DOHH2 (cell line): ENCODE measurements around the gene ZNF304.

Source experiments
- H3F3A ChIP-seq: fragments of 200-600 bp; sonication (generic), shearing (Covaris generic); 2 replicates; pipeline ENCODE4 v1.6.0; 2016; ENCODE audit warnings: antibody characterized with exemption, mild to moderate bottlenecking; ENCODE audit not compliant: control insufficient read depth, insufficient read depth
- H3K27ac ChIP-seq: fragments of 200-600 bp; sonication (generic); 2 replicates; pipeline ENCODE4 v1.5.1; 2014; ENCODE audit warnings: low read depth, mild to moderate bottlenecking, low read length, moderate library complexity
- H3K27me3 ChIP-seq: fragments of 200-600 bp; sonication (generic); 2 replicates; pipeline ENCODE4 v1.6.1; 2014; ENCODE audit warnings: mild to moderate bottlenecking, low read length, mixed read lengths; ENCODE audit not compliant: control insufficient read depth
- H3K36me3 ChIP-seq: fragments of 200-600 bp; sonication (generic); 2 replicates; pipeline ENCODE4 v1.6.1; 2014; ENCODE audit warnings: mild to moderate bottlenecking, low read length, moderate library complexity, mixed read lengths; ENCODE audit not compliant: control insufficient read depth
- H3K4me1 ChIP-seq: fragments of 200-600 bp; sonication (generic); 2 replicates; pipeline ENCODE4 v1.6.1; 2014; ENCODE audit warnings: mild to moderate bottlenecking, low read length, mixed read lengths; ENCODE audit not compliant: control insufficient read depth
- H3K4me2 ChIP-seq: fragments of 200-600 bp; sonication (generic); 2 replicates; pipeline ENCODE4 v1.6.0; 2014; ENCODE audit warnings: mild to moderate bottlenecking, low read length, moderate library complexity
- H3K4me3 ChIP-seq: fragments of 200-600 bp; sonication (generic); 2 replicates; pipeline ENCODE4 v1.5.1; 2014; ENCODE audit warnings: mild to moderate bottlenecking, low read length, mixed read lengths
- H3K79me2 ChIP-seq: fragments of 200-600 bp; sonication (generic); 2 replicates; pipeline ENCODE4 v1.6.1; 2014; ENCODE audit warnings: mild to moderate bottlenecking, low read length, mixed read lengths; ENCODE audit not compliant: control insufficient read depth
- H3K9me2 ChIP-seq: fragments of 200-600 bp; sonication (generic); replicated peaks from 2 replicates; pipeline ENCODE4 v1.6.1; 2014; ENCODE audit warnings: mild to moderate bottlenecking, low read length, mixed read lengths; ENCODE audit not compliant: control insufficient read depth
- H3K9me3 ChIP-seq: fragments of 200-600 bp; sonication (generic); 2 replicates; pipeline ENCODE4 v1.6.1; 2014; ENCODE audit warnings: antibody characterized with exemption, low read length, mixed read lengths; ENCODE audit not compliant: control insufficient read depth, insufficient read depth
- H4K20me1 ChIP-seq: fragments of 200-600 bp; sonication (generic); 2 replicates; pipeline ENCODE4 v1.6.0; 2014; ENCODE audit warnings: low read depth, mild to moderate bottlenecking, antibody characterized with exemption, low read length, moderate library complexity; ENCODE audit not compliant: control insufficient read depth, insufficient read depth
- EZH2phosphoT487 ChIP-seq: fragments of 200-600 bp; sonication (generic); IDR thresholded peaks from 2 replicates; pipeline ENCODE4 v1.6.1; 2017; ENCODE audit warnings: borderline replicate concordance, mild to moderate bottlenecking, antibody characterized with exemption, low read length, moderate library complexity, mixed read lengths
- TF ChIP-seq, protein P1 (sequence below): fragments of 200-600 bp; sonication (generic); IDR thresholded peaks from one replicate; pipeline ENCODE4 v1.5.1; 2014; ENCODE audit warnings: antibody characterized with exemption, mild to moderate bottlenecking, low read depth, low read length; ENCODE audit not compliant: poor library complexity, severe bottlenecking

Gene ZNF304

DNA sequence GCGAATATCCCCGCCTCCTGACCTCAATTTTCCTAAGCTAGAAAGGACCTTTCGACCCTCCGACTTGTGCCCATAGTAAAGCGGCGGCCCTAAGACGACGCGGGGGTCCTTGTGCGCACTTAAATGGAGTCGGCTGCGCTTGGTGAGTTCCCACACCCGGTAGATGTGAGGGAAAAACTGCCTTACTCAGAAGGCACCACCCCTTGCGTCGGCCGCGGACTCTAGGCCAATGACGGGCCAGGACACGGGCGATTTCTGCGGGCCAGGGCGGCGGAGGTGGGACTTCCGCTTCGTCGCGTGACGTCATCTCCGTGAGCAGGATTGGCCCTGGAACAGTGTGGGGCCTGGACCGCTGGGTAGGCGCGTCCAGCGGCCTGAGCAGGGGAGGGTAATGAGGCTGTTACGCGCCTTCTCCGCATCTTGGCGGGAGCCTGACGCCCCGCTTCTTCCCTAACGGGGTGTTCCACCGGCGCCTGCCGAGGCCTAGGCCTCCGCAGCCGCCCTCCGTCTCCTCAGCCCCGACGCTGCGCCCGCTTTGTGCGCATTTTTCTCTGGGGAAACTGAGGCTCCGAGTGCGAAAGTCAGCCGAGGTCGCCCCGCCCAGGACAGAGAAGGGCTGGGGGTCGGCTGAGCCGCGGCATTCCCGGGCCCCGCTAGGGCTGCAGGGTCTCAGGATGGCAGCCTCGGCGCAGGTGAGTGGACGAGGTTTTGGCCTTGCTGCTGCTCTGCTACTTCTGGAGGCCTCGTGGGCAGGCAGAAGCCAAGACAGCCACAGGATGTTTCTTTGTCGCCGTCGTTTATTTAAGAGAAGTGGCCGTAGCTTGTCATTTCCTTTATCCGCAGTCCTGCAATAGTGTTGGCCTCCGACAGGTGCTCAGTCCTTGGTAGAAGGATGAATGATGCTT lies 30.6 kb upstream of the ZNF304 start, which contains the start of gene ZNF543:
ZNF543 (plus strand) TSS at position 293 of the 905 bp plus-strand sequence; CDS start at position 675, 382 bp downstream.
- H4K20me1 ChIP-seq: no peaks in the 10 kb centered on the region
- no peak within 1 kb of the TSS for H3K27ac ChIP-seq
- TF ChIP-seq, protein P1, sequence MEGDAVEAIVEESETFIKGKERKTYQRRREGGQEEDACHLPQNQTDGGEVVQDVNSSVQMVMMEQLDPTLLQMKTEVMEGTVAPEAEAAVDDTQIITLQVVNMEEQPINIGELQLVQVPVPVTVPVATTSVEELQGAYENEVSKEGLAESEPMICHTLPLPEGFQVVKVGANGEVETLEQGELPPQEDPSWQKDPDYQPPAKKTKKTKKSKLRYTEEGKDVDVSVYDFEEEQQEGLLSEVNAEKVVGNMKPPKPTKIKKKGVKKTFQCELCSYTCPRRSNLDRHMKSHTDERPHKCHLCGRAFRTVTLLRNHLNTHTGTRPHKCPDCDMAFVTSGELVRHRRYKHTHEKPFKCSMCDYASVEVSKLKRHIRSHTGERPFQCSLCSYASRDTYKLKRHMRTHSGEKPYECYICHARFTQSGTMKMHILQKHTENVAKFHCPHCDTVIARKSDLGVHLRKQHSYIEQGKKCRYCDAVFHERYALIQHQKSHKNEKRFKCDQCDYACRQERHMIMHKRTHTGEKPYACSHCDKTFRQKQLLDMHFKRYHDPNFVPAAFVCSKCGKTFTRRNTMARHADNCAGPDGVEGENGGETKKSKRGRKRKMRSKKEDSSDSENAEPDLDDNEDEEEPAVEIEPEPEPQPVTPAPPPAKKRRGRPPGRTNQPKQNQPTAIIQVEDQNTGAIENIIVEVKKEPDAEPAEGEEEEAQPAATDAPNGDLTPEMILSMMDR: no peak
- no peak for TF ChIP-seq EZH2phosphoT487
- no peaks in the 10 kb centered on the region for H3K36me3 ChIP-seq
- H3F3A ChIP-seq: no peaks in the 10 kb centered on the region
- H3K79me2 ChIP-seq: no peaks in the 10 kb centered on the region
- H3K9me2 ChIP-seq: no peaks in the 10 kb centered on the region
- peaks cover 14% of the 10 kb centered on the region for H3K4me1 ChIP-seq
- H3K27me3 ChIP-seq: no peaks in the 10 kb centered on the region
- H3K9me3 ChIP-seq: peaks cover 39% of the 10 kb centered on the region
- peak within 1 kb of the TSS; percentile 62 for H3K4me2 ChIP-seq
- H3K4me3 ChIP-seq: peak within 1 kb of the TSS; percentile 74

DNA sequence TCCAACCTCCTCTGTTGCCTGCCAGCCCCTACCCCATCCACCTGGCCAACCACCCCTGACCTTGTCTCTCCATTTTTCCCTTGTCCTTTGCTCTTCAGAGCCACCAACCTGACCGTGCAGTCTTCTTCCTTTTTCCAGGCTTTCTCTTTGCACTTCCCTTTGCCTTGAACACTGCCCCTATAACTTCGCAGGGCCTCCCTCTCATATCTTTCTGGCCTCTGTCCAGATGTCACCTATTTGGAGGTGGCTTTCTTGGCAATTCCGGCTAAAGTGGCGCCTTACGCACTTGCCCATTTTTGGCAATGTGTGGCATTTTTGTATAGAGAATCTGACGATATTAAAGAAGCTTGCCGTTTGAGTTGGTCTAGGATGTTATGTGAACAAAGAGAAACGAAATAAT lies 30.0 kb upstream of the ZNF304 start:
- Histone ChIP-seq H3K27ac (no peak overlapping the region), H3K27me3 (no peaks in the 10 kb centered on the region), H4K20me1 (no peaks in the 10 kb centered on the region)

DNA sequence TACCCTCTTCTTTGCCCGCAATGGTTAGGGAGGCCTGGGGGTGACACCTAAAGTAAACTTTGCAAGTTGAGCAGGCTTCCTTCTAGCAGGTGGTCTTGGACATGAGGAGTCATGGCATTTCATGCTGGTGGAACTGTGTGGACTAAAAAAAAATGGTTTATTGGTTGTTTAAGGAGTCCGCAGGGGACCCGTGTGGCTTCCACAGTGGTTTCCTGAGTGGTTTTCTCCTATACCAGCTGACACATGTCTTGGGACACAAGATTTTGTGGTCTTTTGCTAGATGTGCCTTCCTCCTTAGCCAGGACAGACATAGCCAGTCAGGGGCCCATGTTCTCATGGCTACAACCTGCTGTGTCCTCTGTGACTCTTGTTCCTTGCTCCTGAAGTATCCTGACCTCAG lies 29.3 kb upstream of the ZNF304 start:
- no peaks in the 10 kb centered on the region for H3F3A ChIP-seq
- TF ChIP-seq EZH2phosphoT487: no peak
- TF ChIP-seq, protein P1: no peak
- H3K36me3 ChIP-seq: no peaks in the 10 kb centered on the region
- no peaks in the 10 kb centered on the region for H3K9me2 ChIP-seq
- H3K79me2 ChIP-seq: no peaks in the 10 kb centered on the region
- no peak overlapping the region for H3K27ac ChIP-seq
- H3K4me1 ChIP-seq: peaks cover 14% of the 10 kb centered on the region
- H3K9me3 ChIP-seq: peaks cover 32% of the 10 kb centered on the region
- no peak overlapping the region for H3K4me3 ChIP-seq
- no peak overlapping the region for H3K4me2 ChIP-seq
- H4K20me1 ChIP-seq: no peaks in the 10 kb centered on the region
- no peaks in the 10 kb centered on the region for H3K27me3 ChIP-seq

More for the DNA sequence above, 30.0 kb upstream of the ZNF304 start:
- no peaks in the 10 kb centered on the region for H3K79me2 ChIP-seq
- H3K9me3 ChIP-seq: peaks cover 35% of the 10 kb centered on the region
- no peaks in the 10 kb centered on the region for H3K9me2 ChIP-seq
- H3F3A ChIP-seq: no peaks in the 10 kb centered on the region
- H3K4me3 ChIP-seq: peak overlapping the region; percentile 74
- TF ChIP-seq, protein P1: no peak
- no peak for TF ChIP-seq EZH2phosphoT487
- peaks cover 14% of the 10 kb centered on the region for H3K4me1 ChIP-seq
- H3K36me3 ChIP-seq: no peaks in the 10 kb centered on the region
- peak overlapping the region; percentile 62 for H3K4me2 ChIP-seq
